NCI-H345 treated with DMSO at 0.1 percent for 48 hours (cell line): ENCODE data around the gene EBNA1BP2.
A peak's percentile ranks its signal among the peaks of the same experiment; 100 is the strongest.
"Not testable (repeated sequence)": the region's sequence is repeated elsewhere in the genome, so short reads cannot be mapped to it uniquely, and the experiment has no call there.

Experiments
- DNase-seq: peaks from one replicate; lab custom pipeline; 2025; ENCODE audit not compliant: unreplicated experiment; lab: John Stamatoyannopoulos, UW

Gene EBNA1BP2

DNA sequence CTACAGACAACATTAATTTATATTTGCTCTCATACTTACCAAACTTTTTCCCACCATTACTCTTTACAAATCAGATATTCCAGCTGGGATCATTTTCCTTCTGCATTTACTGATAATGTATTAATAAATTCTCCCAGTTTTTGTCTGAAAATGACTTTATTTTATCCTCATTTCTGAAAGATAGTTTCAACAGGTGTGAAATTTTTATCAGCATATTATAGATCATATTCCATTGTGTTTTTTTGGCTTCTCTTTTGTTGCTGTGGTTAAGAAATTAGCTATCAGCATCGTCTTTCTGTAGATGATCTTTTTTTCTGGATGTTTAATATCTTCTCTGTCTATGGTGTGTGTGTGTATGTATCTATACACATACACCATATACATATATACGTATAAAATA lies 2.8 kb upstream of the EBNA1BP2 start:
- no peak for DNase-seq

DNA sequence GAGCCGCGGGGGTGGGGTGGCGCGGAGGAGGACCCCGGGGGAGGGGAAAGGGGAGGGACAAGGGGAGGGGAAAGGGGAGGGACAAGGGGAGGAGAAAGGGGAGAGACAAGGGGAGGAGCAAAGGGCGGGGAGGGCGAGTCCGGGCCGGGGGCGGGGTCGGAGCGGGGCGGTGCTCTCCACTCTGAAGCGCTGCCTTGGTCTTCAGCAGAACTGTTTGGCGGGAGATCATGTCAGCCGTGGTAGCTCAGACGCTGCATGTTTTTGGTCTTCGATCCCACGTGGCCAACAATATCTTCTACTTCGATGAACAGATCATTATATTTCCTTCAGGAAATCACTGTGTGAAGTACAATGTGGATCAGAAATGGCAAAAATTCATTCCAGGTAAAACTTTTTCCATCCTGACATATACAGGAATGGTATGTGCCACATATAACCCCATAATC lies 460 bp upstream of the EBNA1BP2 start:
- peak; percentile 73 for DNase-seq

DNA sequence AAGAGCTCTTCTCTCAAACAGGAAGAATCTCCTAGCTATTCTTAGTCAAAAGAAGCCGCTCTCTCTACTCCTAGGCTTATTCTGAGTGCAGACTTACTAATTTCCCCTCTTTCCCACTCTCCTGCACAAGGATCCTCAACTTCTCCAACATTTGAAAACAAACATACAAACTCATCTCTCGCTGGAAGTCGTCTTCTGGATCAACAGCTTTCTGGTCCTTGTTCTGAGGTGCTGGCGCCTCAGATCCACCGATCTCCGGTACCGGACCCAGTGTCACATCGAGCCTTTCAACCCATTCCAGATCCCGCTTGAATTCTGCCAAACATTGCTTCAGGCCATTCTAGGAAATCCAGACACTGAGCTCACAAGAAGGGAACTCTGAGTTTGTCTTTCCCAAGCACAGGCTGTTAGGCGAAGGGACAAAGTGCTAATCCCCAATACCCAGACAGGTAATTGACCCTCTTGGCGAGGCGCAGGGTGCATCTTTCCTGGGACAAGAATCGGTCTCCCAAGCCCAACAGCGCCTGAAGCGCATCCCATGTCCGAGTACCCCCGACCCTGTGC lies 696 bp downstream of the EBNA1BP2 start:
- DNase-seq = no peak

DNA sequence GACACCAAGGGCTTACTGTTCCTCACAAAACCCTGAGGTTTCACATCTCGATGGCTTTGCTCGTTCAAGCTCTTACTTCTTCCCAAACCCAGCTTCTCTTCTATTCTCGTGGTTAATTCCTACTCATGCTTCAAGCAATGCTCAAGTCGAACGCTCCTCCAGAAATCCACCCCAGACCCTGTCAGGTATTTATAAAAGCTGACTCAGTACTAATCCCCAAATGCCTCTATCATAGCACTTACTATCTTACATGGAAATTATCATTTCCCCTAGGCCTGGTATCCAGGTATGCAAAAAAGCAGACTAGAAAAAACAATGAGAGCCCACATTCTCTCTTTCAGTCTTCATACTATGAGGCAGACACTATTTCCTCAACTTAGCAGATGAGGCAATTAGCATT lies 6.3 kb downstream of the EBNA1BP2 start:
- DNase-seq = no peak

DNA sequence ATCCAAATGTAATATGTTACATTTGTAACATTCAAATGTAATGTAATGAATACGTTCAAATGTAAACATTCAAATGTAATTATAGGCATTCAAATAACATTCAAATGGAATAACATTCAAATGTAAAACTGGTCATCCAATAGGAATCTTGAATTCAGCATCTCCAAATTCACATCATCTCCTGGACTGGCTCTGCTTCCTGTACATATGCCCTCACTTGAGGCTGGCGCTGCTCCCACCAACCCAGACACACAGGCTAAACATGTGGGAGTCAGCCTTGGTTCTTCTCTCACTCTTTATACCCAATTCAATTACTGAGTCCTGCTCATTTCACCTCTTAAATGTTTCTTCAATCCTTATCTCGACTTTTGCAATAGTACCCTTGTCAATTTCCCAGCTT lies 6.9 kb downstream of the EBNA1BP2 start:
- DNase-seq = no peak

DNA sequence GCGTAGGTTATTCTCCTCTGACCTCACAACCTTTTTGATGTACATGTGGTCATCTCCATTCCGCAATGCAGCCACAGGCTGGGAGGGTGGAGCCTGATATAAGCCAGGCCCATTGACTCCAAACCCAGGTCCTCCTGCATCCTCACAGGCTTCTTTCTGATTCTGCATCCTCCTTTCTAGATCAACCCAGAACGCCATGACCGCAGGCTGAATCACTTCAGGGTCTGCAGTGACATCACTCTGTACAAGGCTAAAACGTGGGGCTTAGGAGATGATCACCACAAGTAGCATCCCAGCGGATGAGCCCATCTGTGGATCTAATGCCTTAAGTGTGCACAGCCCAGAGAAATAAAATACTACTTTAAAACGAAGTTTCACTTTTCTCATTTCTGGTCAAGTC lies 16.1 kb downstream of the EBNA1BP2 start:
- no peak for DNase-seq

DNA sequence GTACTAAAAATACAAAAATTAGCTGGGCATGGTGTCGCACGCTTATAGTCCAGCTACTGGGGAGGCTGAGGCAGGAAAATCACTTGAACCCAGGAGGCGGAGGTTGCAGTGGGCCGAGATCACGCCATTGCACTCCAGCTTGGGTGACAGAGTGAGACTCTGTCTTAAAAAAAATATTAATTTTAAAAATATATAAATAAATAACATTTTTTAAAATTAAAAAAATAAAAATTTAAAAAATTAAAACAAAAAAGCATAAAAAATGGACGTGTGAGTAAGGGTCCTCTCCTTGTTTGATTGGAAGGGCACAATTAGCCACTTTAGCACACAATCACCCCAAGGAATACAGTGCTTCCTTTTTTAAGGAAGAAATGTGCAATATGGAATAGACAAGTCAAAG lies 18.6 kb downstream of the EBNA1BP2 start:
- no peak for DNase-seq

DNA sequence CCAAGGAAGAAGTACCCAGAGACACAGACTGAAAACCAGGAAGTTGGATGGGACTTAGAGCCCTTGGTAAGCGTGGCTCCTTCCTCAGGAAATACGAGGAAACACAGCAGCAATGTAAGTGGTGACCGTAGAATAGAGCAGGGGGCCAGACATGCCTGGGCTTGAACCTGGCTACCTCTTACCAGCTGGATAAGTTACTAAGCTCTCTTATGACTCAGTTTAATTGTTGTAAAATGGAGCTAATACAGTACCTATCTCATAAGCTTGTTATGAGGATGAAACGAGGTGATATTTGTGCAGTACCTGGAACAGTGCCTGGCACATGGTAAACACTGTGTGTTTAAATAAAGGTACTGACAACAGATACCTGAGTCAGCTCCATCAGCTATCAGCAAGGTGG lies 19.2 kb downstream of the EBNA1BP2 start:
- no peak for DNase-seq

DNA sequence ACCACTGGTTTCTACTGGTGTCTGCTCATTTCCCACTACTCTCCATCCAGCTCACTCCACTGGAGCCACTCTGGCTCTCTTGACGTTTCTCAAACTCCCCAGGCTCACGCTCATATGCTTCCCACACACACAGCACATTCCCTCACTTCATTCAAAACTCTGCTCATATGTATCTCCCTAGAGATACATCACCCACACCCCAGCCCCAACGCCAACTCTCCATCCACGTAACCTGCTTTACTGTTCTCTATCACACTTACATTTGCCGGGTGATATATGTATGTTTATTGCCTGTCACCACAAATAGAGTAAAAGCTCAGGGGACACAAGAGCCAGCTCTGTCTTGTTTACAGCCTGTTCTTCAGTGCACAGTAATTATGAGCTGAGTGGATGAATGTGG lies 22.2 kb downstream of the EBNA1BP2 start:
- DNase-seq = no peak

DNA sequence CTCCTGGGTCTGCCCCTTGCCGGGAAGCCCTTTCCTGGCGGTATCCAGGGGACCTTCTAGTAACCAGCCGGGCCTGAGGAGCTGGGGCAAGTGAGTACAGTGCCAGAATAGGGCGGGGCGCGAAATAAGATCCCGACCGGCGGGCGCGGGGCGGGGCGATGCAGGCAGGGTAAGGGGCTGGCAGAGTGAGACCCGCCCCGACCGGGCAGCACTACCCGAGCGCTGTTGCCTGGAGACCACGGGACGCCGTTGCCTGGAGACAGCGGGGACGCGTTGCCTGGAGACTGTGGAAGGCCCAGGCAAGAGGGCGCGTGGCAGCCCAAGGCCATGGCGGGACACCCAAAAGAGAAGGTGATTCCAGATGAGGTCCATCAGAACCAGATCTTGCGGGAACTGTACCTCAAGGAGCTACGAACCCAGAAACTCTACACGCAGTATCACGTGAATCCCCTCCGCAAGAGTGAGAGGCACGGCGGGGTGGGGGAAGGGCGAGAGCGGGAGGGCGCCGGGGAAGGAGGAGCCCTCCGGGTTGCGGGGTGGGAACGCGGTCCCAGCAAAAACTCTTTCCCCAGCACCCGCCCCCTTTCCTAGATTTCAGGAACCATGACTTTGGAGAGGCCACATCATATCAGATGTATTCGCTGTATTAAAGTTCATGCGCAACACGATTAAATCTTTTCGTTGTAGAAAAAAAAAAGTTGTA lies 24.3 kb downstream of the EBNA1BP2 start:
- peak; percentile 91 for DNase-seq

DNA sequence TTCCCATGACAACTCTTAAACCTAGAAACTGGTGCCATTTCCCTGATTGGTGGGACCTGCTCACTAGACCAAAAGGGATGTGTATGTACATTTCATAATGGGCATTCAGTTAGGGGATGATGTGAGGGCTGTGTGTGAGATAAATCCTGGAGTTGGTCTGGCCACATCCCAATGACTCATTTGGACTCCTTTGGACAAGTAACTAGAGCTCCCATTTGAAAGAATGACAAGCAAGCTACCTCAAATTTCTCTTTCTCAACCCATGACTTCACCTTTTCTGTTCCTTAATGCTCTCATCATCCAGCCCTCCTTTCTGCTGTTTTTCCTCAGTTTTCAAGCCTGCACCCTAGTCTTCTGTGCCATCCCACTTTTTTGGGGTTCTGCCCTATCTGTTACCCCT lies 27.9 kb downstream of the EBNA1BP2 start:
- DNase-seq = no peak

DNA sequence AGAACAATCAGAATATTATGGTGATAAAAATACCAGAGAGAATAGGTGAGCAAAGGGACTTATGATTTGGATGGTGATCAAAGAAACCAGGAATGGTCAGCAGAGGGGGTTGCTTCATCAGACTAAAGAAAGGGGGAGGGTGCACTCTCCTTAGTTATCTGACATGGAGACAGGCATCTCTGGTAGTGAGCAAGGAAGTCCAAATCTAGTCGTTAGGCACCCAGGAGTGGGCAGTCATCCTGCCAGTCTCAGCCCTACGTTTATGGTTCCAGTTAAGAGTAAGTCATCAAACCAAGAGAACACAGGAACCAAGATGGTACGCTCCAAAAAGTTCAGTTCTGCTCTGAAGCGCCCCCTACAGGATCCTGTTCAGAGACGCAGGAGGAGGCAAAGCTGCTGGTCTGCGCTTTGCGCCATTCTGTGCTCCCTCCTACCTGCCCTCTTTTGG lies 28.6 kb downstream of the EBNA1BP2 start:
- no peak for DNase-seq

DNA sequence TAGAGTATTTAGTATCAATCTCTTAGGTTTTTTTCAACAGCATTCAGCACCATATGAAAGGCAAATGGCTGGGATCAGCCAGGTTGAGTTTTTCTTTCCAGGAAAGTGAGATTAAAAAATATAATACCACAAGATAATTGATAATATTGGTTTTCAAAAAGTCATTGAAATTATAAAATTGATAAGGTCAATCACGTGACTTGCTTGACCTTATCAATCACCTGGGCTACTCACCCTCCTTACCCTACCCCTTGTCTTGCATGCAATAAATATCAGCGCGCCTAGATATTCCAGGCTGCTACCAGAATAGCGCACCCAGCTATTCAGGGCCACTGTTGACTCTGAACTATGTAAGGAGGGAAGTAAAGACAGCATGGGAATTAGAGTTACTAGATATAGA lies 31.5 kb downstream of the EBNA1BP2 start:
- no peak for DNase-seq

DNA sequence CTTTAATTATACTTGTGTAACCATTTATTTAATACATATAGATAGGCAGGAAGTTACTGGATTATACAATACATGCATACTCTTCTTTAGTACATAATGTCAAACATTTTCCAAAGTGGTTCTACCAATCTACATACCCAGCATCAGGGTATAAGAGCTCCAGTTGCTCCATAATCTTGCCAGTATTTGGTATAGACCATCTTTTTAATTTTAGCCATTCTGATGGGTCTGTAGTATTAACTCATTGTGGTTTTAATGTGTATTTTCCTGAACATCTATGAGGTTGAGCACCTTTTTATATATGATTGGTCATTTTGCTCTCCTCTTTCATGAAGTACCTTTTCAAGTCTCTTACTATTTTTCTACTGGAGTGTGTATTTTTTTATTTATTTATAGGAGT lies 32.1 kb downstream of the EBNA1BP2 start:
- no peak for DNase-seq

DNA sequence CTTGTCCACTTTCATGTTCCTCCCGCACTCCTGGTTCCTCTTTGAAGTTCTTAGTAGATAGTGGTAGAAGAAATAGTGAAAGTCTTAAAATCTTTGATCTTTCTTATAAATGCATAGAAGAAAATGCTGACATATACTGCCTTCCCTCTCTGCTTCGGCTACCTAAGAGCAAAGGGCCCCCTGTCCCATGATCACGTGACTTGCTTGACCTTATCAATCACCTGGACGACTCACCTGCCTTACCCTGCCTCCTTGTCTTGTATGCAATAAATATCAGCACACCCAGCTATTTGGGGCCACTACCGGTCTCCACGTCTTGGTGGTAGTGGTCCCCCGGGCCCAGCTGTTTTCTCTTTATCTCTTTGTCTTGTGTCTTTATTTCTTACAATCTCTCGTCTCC lies 32.8 kb downstream of the EBNA1BP2 start:
- not testable (repeated sequence) for DNase-seq

DNA sequence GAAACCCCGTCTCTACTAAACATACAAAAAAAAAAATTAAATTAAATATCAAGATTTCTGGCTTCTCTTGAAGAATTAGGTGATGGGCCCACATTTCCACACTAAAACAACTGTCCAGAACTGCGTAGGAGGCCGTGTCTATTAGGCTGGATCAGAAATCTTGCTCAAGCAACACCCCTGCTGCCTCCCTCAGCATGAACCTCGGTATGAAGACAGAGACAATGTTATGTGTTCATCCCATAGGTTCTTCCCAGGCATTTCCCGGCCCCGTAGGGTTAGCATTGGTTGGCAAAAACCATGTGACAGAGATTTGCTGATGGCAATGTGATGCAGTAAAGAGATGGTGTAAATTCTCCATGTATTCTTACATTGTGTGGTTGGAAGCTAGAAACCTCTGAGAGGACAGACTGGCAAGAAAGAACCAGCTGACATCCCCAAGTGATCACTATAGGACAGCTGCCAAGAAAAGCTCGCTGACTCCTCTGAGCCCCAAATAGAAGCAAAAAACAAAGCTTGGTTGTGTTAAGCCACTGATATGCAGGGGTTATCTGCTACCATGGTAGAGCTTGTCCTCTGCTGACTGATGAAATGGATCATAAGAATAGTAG lies 34.5 kb downstream of the EBNA1BP2 start:
- DNase-seq = no peak

DNA sequence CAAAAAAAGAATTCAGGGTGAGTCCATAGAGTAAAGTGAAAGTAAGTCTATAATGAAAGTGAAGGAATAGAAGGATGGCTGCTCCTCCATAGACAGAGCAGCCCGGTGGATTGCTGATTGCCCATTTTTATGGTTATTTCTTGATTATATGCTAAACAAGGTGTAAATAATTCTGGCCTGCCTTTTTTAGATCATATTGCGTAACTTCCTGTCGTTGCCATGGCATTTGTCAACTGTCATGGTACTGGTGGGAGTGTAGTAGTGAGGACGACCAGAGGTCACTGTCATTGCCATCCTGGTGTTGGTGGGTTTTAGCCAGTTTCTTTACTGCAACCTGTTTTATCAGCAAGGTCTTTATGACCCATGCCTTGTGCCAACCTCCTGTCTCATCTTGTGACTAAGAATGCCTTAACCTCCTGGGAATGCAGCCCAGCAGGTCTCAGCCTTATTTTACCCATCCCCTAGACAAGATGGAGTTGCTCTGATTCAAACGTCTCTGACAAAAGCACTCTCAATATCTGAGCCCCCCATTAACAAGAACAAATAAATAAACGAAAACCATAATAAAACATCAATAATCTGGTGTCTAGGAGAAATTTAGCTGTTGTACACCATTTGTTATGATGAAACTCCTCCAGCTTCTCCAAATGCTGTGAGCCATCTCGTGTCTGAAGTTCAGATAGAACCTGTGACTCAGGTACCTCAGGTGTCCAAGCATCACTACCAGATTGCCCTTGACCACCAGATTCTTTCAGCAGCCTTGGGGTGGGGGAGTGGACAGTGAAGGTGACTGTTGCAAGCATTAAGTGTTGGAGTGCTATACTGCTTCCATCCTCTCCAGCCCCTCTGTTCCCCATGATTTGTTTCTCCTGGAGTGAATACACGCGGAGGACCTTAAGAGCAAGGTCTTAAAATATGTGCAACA lies 36.0 kb downstream of the EBNA1BP2 start:
- no peak for DNase-seq

DNA sequence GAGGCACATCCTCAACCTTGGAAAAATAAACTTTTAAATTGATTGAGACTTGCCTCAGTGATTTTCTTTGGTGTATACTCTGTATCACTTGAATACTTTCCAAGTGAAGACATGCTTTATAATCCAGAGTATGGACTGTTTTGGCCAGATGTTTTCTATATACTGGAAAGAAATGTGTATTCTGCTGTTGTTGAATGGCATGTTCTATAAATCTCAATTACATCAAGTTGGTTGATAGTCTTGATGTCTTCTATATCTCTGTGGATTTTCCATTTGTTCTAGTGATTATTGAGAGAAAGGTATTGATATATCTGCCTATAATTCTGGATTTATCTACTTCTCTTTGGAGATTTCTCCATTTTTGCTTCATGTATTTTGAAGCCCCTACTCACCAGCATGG lies 37.5 kb downstream of the EBNA1BP2 start:
- DNase-seq = no peak

DNA sequence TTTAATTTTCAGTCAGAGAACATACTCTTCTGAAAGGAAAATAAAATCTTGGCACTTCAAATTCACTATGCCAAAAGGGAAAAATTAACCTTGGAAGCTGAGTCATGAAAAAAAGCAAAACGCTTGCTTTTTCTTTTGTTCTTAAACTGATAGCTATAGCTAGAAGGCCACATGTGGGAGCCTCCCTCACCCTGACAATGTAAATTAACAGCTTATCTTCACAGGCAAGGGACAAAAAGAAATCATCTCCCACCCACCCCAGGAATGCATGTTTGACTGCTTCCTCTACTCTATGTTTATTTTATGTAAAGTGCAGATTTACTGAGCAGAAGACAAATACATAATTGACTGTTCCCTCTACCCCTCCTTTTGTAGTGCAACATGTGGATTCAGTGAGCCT lies 38.0 kb downstream of the EBNA1BP2 start:
- no peak for DNase-seq

DNA sequence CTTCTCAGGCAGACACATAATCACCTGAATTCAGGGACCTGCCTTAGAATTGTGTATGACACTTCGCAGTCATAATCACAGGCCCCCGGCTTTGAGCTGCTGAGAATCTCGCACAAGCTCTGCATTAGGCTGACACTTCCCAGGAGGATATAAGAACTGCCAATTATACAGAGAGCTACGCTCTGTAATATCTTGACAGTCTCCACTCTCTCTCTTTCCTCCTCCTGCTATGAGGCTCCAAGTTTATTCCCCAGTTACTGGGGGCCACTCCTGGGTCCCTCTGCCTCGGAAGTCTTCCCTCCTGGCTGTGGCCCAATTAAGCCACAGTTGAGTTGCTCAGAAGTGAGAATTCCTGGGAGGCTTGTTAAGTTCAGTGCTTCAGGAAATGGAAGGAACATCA lies 42.7 kb downstream of the EBNA1BP2 start:
- DNase-seq = no peak

DNA sequence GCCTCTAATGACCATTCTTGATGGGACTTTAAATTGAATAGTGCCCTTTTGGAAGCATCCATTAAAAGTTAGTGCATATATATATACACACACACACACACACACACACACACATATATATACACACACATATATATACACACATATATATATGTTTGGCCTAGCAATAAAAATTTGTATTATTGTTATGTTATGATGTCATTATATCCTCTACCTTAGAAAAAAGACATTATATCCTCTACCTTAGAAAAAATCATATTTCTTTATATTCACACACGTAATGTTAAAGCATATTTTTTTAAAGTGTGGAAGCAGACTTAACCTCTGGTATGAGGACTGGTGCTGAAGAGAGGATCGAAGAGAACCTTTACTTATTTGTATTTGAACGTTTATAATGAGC lies 43.3 kb downstream of the EBNA1BP2 start:
- no peak for DNase-seq

DNA sequence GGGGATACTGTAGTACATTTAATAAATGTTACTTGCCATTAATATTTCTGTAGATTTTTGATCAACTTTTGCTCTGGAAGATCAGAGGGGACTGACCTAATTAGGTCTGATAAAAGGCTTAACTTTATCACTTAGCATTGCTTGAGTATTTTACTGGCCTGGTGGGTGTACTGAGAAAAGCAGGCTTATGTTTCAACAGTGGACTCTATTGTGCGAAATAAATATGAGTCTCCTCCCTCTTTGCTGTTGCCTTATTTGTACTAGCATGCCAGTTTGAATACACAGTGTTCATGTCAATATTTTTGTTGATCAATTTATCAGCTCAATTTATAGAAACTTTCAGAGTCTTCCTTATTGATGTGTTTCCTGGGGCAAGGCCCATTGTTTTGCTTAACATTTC lies 49.1 kb downstream of the EBNA1BP2 start:
- DNase-seq = no peak
